A204.1 (cell line): ENCODE data around the gene MYB.
"Not testable (repeated sequence)": the region's sequence is repeated elsewhere in the genome, so short reads cannot be mapped to it uniquely, and the experiment has no call there.

Source experiments
- FAIRE-seq: peaks from 2 replicates; lab custom pipeline; 2012; peaks lifted over from hg19 to GRCh38; lab: Jason Lieb, UNC

Gene MYB

DNA sequence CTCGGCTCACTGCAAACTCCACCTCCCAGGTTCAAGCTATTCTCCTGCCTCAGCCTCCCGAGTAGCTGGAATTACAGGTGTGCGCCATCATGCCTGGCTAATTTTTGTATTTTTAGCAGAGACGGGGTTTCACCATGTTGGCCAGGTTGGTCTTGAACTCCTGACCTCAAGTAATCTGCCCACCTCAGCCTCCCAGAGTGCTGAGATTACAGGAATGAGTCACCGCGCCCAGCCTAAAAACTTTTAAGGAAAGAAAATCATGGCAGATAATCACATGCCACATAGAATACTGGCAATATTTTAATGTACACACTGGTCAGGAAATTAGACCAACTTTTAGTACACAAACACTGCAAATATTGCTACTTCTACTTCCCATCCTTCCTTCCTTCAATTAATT, 16.7 kb upstream of the MYB start:
- not testable (repeated sequence) for FAIRE-seq

DNA sequence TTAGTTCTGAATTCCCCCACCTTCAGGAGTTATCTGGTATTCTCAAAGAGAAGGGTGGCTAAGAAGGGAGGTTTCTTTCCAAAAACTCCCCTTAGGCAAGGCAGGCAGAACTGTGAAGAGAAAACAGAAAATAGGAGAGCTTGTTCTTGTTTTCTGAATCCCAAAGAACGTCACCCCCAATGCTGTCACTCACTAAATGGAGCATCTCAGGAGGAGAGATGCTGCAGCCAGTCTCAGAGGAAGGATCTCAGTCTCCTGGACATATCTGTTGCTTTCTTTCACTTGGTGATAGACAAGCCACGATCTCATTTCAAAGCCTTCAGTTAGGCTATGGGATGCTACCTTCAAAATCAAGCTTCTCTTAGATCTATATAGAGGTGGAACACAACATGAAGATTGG, 16.1 kb upstream of the MYB start:
- FAIRE-seq = no peak

DNA sequence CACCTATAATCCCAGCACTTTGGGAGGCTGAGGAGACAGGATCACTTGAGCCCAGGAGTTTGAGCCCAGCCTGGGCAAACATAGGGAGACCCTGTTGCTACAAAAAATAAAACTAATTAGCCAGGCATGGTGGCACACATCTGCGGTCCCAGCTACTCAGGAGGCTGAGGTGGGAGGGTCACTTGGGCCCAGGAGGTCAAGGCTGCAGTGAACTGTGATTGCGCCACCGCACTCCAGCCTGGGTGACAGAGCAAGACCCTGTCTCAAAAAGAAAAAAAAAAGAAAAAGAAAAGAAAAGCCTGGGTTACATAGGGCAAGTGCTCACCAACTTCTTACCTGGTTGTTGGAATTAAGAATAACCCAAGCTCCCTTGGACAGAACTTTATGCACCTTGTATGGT, 14.6 kb upstream of the MYB start:
- no peak for FAIRE-seq

GRCh38 chr6:135167617-135168016, 13.5 kb upstream of the MYB start:
- no peak for FAIRE-seq

DNA sequence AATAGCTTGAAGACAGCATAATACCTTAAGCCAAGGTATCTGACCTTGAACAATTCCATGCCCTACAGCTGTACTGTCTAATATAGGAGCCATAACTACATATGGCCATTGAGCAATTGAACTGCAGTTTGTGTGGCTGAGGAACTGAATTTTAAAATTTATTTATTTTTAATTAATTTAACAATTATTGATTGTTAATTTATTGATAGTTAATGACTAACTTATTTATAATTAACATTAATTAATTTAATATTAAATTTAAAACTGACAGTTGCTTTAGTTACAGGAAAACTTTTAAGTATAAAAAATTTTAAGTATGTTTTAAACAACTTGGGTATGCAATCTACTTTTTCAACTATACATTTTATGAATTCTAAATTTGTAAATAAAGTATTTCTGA, 12.3 kb upstream of the MYB start:
- peak; percentile 74 for FAIRE-seq

DNA sequence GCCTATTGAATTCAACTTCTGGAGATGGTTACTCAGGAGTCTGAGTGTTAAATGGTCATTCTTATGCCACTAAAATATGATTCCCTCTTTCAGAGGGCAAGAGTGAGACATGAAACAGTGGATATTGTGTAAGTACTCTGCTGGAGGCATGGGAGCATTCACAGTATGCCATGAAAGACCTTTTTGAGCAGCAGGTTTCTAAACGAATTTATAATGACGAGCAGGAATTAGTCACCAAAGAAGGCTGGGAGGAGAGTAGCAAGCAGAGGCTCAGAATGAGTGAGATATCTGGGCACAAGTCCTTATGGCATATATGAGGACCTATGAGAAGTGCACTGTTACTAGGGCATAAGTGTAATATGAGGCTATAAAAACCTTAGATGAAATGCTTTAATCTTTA, 10.9 kb upstream of the MYB start:
- no peak for FAIRE-seq

DNA sequence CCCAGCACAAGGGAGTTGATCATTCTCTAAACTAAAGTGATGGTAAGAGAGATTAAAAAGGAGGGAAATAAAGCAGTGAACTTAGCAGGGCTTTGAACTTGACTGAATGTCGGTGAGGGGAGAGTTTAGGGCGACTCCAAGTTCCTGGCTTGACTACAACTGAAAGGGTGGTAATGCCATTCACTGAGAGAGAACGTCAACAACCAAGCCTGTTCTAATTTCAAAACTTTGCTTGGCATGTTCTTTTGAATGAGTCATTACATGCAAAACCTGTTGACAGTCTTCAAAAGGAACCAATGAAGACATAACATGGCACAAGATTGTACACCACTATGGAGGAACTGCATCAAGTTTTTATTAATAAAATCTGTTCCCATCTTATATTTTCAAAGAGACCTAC, 10.3 kb upstream of the MYB start:
- FAIRE-seq = no peak

- FAIRE-seq = no peak
Measured at GRCh38 chr6:135173242-135173988, 7.7 kb upstream of the MYB start.

GRCh38 chr6:135173989-135174484, 7.1 kb upstream of the MYB start:
- no peak for FAIRE-seq

- FAIRE-seq = no peak
Measured at GRCh38 chr6:135176058-135176457, 5.0 kb upstream of the MYB start.

GRCh38 chr6:135176464-135176863, 4.6 kb upstream of the MYB start:
- FAIRE-seq = no peak

DNA sequence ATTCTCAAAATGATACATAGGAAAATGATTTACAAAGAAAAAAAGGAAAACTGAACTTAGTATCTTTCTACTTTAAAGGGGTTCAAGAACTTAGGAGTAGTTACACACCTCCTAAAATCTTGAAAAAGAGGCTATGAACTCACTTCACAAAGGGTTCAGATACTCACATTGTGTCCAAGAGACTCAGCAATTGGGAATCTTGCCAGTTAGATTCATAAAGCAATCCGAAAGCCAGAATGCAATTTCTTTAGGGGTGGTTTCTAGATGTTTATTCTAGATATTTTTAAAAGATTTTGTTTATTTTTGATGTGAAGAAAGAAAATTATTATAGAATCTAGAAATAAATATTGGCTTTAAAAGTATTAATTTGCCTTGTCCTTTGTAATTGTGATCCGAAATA, 1.7 kb upstream of the MYB start:
- FAIRE-seq = no peak

- no peak for FAIRE-seq
Measured at GRCh38 chr6:135179920-135180541, 1.1 kb upstream of the MYB start.

GRCh38 chr6:135181333-135182070, 394 bp downstream of the MYB start:
- no peak for FAIRE-seq

GRCh38 chr6:135182071-135183001, 1.2 kb downstream of the MYB start:
- FAIRE-seq = no peak

DNA sequence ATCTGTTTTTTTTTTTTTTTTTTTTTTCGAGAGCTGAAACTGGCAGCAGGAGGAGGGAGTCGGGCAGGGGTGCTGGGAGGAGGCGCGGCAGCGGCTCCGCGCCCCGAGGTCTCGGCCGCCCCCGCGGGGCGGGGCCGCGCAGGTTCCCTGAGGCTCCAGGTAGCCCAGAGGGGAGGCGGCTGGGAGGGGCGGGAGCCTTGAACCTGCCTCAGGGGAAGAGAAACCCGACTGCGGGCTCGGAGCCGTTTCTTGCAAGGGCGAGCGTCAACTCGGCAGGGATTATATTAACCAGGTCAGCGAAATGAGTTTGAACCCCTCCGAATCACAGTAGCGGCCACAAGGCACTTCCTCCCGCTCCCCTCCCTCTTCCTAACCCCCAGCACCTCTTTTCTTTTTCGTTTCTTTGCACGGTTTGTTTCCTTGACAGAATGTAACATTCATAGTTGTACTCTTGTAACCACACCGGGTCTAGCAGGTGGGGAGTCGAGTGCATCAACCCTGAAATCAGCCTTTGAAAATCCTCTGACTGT, 2.0 kb downstream of the MYB start:
- no peak for FAIRE-seq

- no peak for FAIRE-seq
Measured at GRCh38 chr6:135183532-135184440, 2.7 kb downstream of the MYB start.

- no peak for FAIRE-seq
Measured at GRCh38 chr6:135185483-135185882, 4.4 kb downstream of the MYB start.

- FAIRE-seq = no peak
Measured at GRCh38 chr6:135186255-135186654, 5.1 kb downstream of the MYB start.

GRCh38 chr6:135187372-135187771, 6.3 kb downstream of the MYB start:
- FAIRE-seq = no peak

DNA sequence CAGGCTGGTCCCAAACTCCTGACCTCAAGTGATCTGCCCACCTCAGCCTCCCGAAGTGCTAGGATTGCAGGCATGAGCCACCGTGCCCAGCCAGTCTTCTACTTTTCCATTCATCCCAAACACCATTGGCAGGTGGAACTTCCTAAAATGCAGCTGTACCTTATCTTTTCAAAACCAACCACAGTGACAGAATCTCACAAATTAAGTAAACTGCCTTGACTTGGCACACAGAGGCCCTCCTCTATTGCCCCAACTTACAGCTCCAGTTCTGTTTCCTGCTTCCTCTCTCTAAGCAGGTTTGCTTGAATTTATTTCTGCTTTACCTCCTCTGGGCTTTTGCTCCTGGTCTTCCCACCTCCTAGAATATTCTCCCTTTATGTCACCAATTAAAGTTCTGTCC, 7.6 kb downstream of the MYB start:
- no peak for FAIRE-seq
